Testis (tissue), 5 donors: Measurements from ENCODE around the gene LCNL1. TPM values are rescaled to one million over a fixed set of nuclear protein-coding genes. Genes with fewer than 3 reads are reported as not detected.

ENCODE experiments used
- DNase-seq: peaks from one replicate; pipeline ENCODE4 v3.0.0-alpha.2; 2019
- H3K27ac ChIP-seq, 2 donors: fragments of 200-600 bp; sonication (generic); one replicate each; pipeline ENCODE4 v1.5.1; 2019
- H3K27me3 ChIP-seq: fragments of 200-600 bp; sonication (generic); one replicate; pipeline ENCODE4 v1.5.1; 2019
- H3K36me3 ChIP-seq: fragments of 200-600 bp; sonication (generic); one replicate; pipeline ENCODE4 v1.5.1; 2017; ENCODE audit warnings: low read depth; ENCODE audit errors: missing control alignments
- H3K4me1 ChIP-seq: fragments of 200-600 bp; sonication (generic); one replicate; pipeline ENCODE4 v1.5.1; 2019
- H3K4me3 ChIP-seq, 2 donors: fragments of 200-600 bp; sonication (generic); one replicate each; pipeline ENCODE4 v1.5.1; 2017 to 2019
- H3K9me3 ChIP-seq: fragments of 200-600 bp; sonication (generic); one replicate; pipeline ENCODE4 v1.5.1; 2017
- POLR2A ChIP-seq: fragments of 450-650 bp; IDR thresholded peaks from one replicate; pipeline ENCODE4 v1.6.1; 2017; ENCODE audit warnings: antibody characterized with exemption, mild to moderate bottlenecking, moderate library complexity
- WGBS, 2 donors: methylation state at CpG; one replicate each; pipeline ENCODE4 v1.1.5; 2018; 5-methylcytosine and 5-hydroxymethylcytosine counted together
- intact Hi-C: fragments of 100-400 bp; cut with DNase I; formaldehyde crosslinking; loops from one replicate; pipeline ENCODE4 v1.15.1; 2023; ENCODE audit warnings: low total_unique reads
- long read RNA-seq, 2 donors: transcript quantifications; one replicate each; lab custom pipeline, GENCODE V29; 2026
- polyA plus RNA-seq: library from polyadenylated mRNA; stranded (reverse); fragments of 350-450 nt; fragmentation: Illumina TruSeq; extraction: RNeasy Lipid Tissue Mini Kit (QIAGEN cat#74804); gene quantifications from one replicate; pipeline ENCODE4 v1.2.3, GENCODE V29; 2014; ENCODE audit warnings: low read depth, low replicate concordance; ENCODE audit not compliant: insufficient read depth
- total RNA-seq, 2 donors: library from RNA; depleted of rRNA; stranded (reverse); fragments of >200 nt; gene quantifications; one replicate each; pipeline ENCODE4 v1.2.3, GENCODE V29; 2016
- TF ChIP-seq, protein P1 (sequence below), 3 experiments: fragments of 450-650 bp in 2 of 3; fragments of 200-600 bp in 1 of 3; sonication (generic) in 1 of 3; IDR thresholded peaks; one replicate each; pipeline ENCODE4 v1.5.1; 2016 to 2019; ENCODE audit warnings: antibody characterized with exemption in 3 of 3, mild to moderate bottlenecking in 2 of 3, moderate library complexity in 1 of 3

The LCNL1 gene
- total RNA-seq: 100 to 1,000 TPM in 1 of 2 donors, 10 to 100 TPM in 1; 59.3 to 131 TPM
- polyA plus RNA-seq: 17.5 TPM
- long read RNA-seq, donor 1: 0 reads
- long read RNA-seq, donor 2: 0 reads

DNA sequence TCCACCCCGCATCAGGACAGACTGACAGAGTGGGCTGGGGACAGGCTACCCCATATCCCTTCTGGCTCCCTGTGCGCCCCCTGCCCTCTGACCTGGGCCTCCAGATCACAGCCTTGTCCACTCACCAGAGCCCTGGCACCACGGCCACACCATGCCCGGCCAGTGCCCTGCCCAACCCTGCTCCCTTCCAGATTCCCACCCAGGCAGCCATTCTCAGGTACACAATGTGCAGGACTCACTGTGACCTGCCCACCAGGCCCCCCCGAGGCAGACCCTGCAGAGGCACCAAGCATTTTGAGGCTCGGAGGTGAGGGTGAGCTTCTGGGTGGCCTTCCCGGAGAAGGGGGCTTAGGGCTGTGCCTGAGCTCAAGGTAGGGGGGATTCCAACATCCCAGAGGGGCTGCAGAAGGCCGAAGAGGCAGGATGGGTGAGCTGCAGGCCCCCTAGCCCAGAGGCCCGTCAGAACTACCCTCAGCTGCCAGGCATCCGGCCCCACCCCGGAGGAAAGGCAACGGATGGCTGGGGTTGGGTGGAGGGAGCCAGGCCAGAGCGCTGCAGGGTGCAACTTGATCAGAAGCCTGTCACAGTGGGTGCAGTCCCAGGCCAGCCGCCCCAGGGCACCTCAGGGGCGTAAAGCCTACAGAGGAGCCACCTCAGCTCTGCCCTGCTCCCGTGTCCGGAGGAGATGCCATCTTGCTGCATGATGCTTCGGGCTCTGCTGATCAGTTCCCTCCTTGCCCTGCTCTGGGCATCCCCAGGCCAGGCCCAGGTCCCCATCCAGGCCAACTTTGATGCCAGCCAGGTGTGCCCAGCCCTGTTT is at the start of gene LCNL1:
LCNL1 (plus strand) TSS at position 762 of the 820 bp plus-strand sequence. CDS start 594 bp downstream, outside the sequence.
- H3K36me3 ChIP-seq: no peaks in the 10 kb centered on the region
- intact Hi-C loops: no loop called here
- no peaks in the 10 kb centered on the region for H3K27me3 ChIP-seq
- 58 to 87% methylated on average over 5 to 18 of the region's 18 CpGs for WGBS, 2 donors
- H3K4me3 ChIP-seq: no peak within 1 kb of the TSS
- H3K9me3 ChIP-seq: no peaks in the 10 kb centered on the region
- H3K27ac ChIP-seq: peak within 1 kb of the TSS; percentile 24 to 68
- DNase-seq: no peak
- peaks cover 33% of the 10 kb centered on the region for H3K4me1 ChIP-seq
- TF ChIP-seq POLR2A: no peak
- TF ChIP-seq, protein P1, sequence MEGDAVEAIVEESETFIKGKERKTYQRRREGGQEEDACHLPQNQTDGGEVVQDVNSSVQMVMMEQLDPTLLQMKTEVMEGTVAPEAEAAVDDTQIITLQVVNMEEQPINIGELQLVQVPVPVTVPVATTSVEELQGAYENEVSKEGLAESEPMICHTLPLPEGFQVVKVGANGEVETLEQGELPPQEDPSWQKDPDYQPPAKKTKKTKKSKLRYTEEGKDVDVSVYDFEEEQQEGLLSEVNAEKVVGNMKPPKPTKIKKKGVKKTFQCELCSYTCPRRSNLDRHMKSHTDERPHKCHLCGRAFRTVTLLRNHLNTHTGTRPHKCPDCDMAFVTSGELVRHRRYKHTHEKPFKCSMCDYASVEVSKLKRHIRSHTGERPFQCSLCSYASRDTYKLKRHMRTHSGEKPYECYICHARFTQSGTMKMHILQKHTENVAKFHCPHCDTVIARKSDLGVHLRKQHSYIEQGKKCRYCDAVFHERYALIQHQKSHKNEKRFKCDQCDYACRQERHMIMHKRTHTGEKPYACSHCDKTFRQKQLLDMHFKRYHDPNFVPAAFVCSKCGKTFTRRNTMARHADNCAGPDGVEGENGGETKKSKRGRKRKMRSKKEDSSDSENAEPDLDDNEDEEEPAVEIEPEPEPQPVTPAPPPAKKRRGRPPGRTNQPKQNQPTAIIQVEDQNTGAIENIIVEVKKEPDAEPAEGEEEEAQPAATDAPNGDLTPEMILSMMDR (IDR thresholded peaks at IDR 0.05): no peak

DNA sequence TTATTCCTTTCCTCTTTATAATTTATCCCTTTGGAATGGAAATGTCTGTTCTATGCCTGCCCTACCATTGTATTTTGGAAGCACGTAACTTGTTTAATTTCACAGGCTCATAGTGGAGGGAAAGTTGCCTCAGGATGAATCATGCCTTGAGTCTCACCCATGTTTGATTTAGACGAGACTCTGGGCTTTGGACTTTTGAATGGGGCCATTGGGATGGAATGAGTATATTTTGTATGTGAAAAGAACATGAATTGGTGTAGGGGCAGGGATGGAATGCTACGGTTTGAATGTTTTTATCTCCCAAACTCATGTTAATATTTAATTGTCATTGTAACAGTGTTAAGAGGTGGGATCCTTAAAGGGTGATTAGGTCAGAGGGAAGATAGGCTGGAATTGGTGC is 48.5 kb upstream of the LCNL1 start:
- H3K4me3 ChIP-seq: no peak overlapping the region
- 89 to 93% methylated on average over 3 of the region's 3 CpGs for WGBS, 2 donors
- no peak for DNase-seq
- H3K36me3 ChIP-seq: no peaks in the 10 kb centered on the region
- H3K27me3 ChIP-seq: no peaks in the 10 kb centered on the region
- H3K9me3 ChIP-seq: no peaks in the 10 kb centered on the region
- TF ChIP-seq, protein P1 (IDR thresholded peaks at IDR 0.05): no peak
- TF ChIP-seq POLR2A: no peak
- intact Hi-C loops: no loop called here
- H3K27ac ChIP-seq: no peak overlapping the region
- no peaks in the 10 kb centered on the region for H3K4me1 ChIP-seq

DNA sequence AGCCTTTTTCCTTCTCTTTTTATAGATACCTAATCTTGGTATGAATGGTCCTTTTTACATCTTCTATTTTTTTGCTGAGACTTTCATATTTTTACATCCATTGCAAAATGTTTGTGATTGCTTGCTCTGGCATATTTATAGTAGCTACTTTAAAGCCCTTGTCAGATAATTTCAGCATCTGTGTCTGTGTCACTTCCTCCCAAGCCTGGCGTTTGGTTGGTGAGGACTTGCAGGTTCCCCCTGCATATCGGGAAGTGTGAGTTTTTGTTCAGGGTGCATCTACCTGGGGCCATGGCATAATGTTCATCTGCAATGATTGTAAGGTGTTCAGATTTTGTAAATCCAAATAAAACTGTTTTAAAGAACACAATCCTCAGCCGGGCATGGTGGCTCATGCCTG is 47.1 kb upstream of the LCNL1 start:
- Histone ChIP-seq H3K36me3 (no peaks in the 10 kb centered on the region), H3K27me3 (no peaks in the 10 kb centered on the region), H3K4me3 (no peak overlapping the region), H3K9me3 (no peaks in the 10 kb centered on the region), H3K27ac (no peak overlapping the region), H3K4me1 (peaks cover 4% of the 10 kb centered on the region)
- intact Hi-C loops: no loop called here
- no peak for DNase-seq
- TF ChIP-seq, protein P1 (IDR thresholded peaks at IDR 0.05): no peak
- TF ChIP-seq POLR2A: no peak
- WGBS, 2 donors: 85 to 91% methylated on average over 3 of the region's 3 CpGs

DNA sequence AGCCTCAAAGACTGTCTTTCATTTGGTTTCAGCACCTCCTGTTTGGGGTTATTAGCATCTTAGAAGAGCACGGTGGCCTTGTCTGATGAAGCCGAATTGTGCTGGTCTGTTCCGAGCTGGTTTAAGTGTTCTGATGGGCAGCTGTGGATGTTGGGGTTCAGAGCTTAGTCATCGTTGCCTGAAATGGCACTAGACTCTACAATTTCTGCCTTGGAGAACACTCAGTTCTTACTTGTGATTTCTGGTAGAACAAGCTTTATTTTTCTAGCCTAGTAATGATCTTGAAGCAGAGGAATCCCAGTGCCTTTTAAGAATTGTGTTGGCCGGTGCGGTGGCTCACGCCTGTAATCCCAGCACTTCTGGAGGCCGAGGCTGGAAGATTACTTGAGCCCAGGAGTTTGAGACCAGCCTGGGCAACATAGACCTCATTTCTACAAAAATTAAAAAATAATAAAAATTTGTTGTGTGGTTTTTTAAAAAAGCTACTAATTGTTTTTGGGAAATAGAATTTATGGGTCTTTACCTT is 46.1 kb upstream of the LCNL1 start:
- intact Hi-C loops: no loop called here
- Histone ChIP-seq H3K4me1 (peaks cover 4% of the 10 kb centered on the region), H3K4me3 (no peak overlapping the region), H3K36me3 (no peaks in the 10 kb centered on the region), H3K9me3 (no peaks in the 10 kb centered on the region), H3K27ac (no peak overlapping the region), H3K27me3 (no peaks in the 10 kb centered on the region)
- TF ChIP-seq, protein P1 (IDR thresholded peaks at IDR 0.05): no peak
- TF ChIP-seq POLR2A: no peak
- 59 to 65% methylated on average over 8 of the region's 8 CpGs for WGBS, 2 donors
- no peak for DNase-seq
